ENCODE data around the gene FAM20C.

The FAM20C gene

DNA sequence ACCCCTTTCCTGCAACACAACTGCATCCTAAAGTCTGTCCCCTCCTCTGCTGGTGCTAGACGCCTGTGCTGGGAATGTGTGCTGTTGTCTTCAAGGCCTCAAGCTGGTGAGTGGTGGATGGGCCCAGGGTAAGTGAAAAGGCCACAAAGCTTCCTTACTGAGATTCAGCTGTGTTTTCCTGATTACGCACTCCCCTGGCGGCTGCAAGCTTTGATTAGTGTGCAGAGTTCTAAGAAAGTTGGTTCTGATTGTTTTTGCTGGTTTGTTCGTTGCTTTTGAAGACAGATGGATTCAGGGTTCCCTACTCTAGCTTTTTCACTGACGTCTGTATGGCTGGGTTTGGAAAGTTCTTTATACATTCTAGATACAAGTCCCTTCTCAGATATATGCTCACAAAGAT, 85.7 kb downstream of the FAM20C start:
- no peak for DNase-seq

- DNase-seq = no peak
Observed at GRCh38 chr7:279821-280220, 87.5 kb downstream of the FAM20C start.

- no peak for DNase-seq
Observed at GRCh38 chr7:280461-280860, 88.1 kb downstream of the FAM20C start.

GRCh38 chr7:281637-282036, 89.3 kb downstream of the FAM20C start:
- DNase-seq = no peak

DNA sequence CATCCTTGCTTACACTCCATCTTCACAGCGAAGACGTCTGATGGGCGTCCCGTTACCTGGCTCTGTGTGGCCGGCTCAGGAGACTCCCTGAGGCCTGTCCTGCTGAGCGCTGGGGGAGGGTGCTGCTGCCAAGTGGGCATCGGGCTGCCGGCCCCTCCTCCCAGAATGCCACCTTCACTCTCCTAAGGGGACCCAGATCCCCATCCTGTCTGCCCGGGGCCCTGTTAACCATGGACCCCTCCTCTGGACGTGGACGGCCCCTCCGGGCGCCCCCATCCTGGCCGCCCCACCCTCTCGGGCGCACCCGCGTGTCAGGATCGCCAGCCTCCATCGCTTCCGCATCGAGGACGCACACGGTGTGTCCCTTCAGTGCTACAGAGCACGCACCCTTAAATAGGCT, 90.2 kb downstream of the FAM20C start:
- DNase-seq = no peak

DNA sequence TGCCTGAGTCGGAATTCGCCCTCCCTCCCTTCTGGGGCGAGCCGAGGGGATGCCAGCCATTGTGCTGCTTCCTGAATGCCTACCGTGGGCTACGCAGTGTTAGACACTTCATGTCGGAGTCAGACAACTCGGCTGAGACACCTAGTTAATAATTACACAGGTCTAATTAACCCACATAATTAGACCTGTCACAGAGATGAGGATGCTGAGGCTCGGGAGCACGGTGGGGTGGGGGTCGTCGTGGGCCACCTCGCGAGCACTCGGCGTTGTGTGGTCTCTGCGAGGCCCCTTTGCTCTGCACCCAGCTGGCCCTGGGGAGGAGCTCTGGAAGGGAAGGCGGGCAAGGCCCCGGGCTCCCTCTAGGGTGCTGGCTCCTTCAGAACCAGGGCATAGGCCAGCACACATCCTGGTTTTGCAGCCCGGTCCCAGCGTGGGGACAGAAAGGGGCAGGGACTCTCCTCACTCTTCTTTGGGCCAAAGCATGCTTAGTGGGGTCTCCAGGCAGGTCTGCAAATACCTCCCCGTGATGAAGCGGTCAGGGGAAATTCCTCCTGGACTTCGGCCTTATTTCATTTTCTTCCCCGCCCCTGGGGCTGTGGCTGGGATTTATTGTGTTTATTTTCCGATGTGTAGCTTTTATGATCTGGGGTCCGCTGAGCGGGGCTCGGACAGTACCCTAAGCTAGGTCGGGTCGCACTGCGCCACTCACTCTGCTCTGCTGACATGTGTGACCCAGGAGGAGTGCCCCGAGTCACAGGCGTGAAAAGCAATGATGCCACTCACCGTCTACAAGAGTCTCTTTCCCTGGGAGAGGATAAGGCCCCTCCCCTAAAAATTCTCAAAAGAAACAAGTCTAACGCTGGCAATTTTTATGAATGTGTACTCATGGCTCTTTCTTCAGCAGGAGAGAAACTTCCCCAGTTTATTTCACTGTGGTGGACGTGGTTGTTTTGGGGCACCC, 92.7 kb downstream of the FAM20C start:
- DNase-seq = no peak

GRCh38 chr7:285731-286130, 93.4 kb downstream of the FAM20C start:
- no peak for DNase-seq

GRCh38 chr7:286266-286665, 93.9 kb downstream of the FAM20C start:
- DNase-seq = no peak

DNA sequence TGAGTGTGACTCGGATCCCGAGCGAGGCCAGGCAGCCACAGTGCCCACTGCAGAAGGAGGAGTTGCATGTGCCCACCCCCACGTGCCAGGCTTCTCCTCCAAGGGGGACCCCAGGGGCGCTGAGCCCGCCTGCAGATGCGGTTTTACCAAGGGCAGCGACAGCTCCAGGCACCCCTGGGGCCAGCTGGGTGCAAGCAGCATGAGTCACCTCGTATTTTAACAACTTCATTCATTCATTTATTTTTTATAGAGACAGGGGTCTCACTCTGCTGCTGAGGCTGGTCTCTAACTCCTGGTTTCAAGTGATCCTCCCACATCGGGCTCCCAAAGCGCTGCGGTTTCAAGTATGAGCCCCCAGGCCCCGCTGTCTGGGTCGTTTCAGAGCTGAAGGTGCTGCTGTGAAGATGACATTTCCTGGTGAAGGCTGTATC, 96.3 kb downstream of the FAM20C start:
- no peak for DNase-seq

GRCh38 chr7:289209-289755, 96.9 kb downstream of the FAM20C start:
- DNase-seq = no peak

DNA sequence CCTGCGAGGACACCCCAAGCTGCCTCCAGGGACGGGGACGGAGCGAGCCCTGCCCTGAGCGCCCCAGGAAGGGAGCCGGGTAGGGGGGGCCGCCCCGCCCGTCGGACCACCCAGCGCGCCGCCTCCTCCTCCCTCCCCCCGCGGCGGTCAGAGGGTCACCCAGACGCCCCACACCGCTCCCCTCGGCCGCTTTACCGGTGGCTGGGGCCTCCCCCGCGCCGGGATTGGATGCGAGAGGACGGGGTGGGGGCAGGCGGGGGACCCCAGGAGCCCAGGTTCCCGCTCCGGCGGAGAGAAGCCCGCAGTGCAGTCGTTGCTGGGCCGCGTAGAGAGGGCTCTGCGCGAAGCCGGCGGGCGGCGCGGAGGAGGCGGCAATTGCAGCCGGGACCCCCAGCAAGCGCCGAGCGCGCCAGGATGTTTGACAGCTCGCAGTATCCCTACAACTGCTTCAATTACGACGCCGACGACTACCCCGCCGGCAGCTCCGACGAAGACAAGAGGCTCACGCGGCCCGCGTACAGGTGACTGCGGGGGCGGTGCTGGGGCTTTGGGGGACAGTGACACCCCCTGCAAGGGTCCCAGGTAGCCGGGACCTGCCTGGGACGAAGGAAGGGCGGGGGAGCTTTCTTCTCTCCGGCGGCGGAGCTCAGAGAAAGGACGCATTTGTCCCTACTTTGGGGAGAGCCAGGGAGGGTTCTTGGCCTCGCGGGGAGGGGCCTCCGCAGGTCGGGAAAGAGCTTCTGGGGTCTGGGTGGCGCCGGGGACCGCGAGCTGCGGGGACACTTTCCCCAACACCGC, 97.6 kb downstream of the FAM20C start, which contains the start of gene FOXL3:
FOXL3 (plus strand) TSS at position 415 of the 798 bp plus-strand sequence; CDS start at position 415, 0 bp downstream.
- no peak for DNase-seq

GRCh38 chr7:290554-291372, 98.4 kb downstream of the FAM20C start:
- no peak for DNase-seq

- no peak for DNase-seq
Observed at GRCh38 chr7:291373-292092, 99.2 kb downstream of the FAM20C start.

DNA sequence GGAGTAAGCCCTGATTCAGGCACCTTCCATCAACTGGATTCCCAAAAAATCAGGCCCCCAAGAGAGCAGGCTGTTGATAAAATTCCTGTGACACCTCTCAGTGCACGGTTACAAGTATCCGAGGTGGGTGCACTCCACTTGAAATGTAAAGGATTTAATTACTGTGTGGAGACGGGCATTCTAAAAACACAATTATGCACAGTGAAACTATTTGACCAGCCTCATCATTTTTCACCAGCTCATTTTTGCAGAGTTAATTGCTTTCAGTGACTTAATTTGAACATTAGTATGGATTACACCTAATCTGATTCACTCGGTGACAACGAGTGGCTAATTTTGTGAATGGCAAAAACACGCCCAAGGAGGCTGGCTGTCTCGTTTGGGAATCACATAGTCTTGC, 99.9 kb downstream of the FAM20C start:
- no peak for DNase-seq

DNA sequence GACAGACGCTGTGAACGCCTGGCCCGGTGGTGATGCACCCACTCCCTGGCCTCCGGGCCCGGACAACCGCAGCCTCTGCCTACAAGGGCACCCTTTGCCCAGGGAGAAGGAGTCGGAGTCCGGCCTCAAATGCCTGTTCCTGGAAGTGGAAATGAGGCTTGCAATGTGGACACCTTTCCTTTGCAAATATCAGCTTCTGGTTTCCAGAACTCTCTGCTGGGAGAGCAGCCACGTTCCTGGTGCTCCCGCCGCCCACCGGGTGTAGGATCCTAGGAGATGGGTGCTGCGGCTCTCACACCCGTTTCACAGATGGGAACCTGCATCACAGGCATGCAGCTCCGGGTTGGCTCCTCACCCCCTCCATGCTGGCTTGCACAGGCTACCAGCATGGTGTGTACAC, 100.5 kb downstream of the FAM20C start:
- DNase-seq = no peak

- no peak for DNase-seq
Observed at GRCh38 chr7:293681-294439, 101.5 kb downstream of the FAM20C start.

- DNase-seq = no peak
Observed at GRCh38 chr7:294440-295154, 102.2 kb downstream of the FAM20C start.

DNA sequence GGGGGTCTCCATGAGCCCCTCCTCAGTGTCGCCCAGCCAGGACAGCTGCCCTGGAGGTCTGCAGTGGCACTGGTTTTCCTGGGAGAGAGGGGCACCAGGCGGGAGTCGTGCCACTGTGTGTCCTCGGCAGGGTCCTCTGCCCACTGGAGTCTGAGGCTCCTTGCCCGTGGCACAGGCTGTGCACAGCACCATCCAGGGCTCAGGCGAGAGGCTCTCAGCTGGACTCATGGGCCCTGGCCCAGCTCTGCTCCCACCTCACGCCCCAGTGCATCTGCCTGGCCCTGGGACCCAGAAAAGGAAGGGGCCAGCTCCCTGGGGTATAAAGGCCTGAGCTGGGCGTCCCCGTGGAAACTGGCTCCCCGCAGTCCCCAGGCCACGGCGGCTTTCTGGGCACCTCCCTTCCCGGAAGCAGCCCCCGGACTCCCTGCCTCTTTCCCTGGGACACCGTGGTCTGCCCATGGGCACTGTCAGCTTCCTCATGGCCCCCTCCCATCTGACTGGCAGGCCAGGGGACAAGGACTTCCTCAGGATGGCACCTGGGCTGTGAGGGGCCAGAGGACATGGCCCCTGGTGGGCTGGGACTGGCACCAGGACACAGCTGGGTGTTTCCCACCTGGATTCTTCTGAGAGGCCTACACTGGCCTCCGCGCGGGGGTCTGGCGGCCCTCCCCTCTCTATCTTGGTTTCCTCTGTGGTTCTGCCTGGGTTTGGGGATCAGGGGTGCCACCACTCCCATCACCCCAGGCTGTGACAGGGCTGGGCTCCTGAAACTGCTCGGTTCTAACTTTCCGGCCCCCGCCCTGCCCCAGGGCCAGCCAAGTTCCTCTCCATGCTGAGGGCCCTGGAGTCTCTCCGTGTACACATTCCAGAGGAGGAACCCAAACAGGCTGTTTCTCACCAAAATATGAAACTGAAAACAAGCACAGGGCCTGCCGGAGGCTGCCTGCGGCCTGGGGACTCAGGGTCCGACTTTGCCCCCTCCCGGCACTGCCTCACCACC, 103.1 kb downstream of the FAM20C start:
- no peak for DNase-seq

DNA sequence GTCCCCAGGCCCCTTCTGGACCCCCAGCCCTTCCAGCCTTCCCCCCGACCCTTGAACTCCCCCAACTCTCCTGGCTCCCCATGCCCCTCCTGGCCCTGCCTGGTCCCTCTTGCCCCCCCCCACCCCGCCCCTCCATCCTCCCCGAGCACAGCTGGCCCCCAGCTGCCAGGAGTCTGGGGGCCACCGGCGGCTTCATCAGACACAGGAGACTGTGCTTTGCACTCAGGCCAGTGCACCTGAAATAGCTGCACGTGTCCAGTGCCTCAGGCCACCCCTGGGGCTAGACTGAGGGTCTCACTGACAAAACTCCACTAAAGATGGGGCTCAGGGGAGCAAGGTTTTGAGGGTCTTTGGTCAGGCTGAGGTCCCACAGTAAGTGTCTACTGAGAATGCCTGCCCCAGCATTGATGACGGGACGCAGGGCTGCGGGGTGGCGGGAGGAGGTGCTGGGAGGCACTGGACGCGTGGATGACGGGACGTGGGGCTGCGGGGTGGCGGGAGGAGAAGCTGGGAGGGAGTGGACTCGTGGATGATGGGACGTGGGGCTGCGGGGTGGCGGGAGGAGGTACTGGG, 104.1 kb downstream of the FAM20C start:
- no peak for DNase-seq

Measured in hematopoietic multipotent progenitor cell treated with erythropoietin and hydrocortisone succinate and interleukin-3 and kit ligand, for 8 days (in vitro differentiated cells).